ENCODE results near the gene TMEM205. TPM values are rescaled to one million over a fixed set of nuclear protein-coding genes. Genes with fewer than 3 reads are reported as not detected.

The TMEM205 gene
- total and polyA plus RNA-seq, 10 of the 15 experiments (the other 5 are each of a cell fraction or from before 2014, with no cell fraction given) = 27.8 to 144 (median 88.3) TPM

DNA sequence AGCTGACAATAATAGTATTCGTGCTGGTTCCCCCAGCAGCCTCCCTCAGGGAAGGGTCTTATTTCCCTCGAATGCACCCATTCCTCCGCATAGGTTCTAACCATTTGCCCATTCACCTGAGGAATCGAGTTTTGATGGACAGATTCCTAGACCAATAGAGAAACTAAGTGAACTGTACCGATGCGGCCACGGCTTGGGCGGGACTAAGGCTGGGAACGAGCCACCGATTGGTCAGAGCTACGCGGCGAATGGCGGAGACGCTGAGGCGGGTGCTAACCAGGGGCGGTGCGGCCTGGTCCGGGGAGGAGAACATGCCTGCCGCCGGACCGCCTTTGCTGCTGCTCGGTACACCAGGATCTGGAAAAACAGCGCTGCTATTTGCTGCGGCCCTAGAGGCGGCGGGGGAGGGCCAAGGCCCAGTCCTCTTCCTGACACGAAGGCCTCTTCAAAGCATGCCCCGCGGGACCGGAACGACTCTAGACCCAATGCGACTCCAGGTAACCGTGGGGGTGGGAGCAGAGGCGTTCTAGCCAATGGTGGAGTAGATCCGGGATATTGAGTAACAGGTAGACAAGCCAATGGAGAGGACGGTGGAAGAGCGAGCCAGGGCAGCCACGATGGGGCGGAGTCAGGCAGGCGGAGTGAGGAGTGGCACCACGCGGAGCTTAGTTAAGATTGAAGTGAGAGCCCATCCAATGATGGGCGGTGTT, 28.5 kb upstream of the TMEM205 start, which contains the start of gene SWSAP1 (continued):
- TF ChIP-seq ZNF207 (IDR thresholded peaks at IDR 0.05; ENCODE audit: borderline replicate concordance) (peak; percentile 86; the same call in 1 of the 2 replicates), GATAD2B (conservative IDR thresholded peaks at IDR 0.05; ENCODE audit: low read depth) (0 out of 2 replicates have a peak, but pooled peaks have one; percentile 57), NFYB (IDR thresholded peaks at IDR 0.05; ENCODE audit: insufficient read depth, low read depth, low read length) (peak; percentile 90), CEBPZ (IDR thresholded peaks at IDR 0.05; ENCODE audit: low read depth, low read length) (peak; percentile 84), FOS (IDR thresholded peaks at IDR 0.05; ENCODE audit: borderline replicate concordance, extremely low read depth, insufficient read length) (peak; percentile 64), TBL1XR1 (IDR thresholded peaks at IDR 0.05; ENCODE audit: low read depth, low read length) (no peak), ELK1 (IDR thresholded peaks at IDR 0.05; ENCODE audit: low read depth, low read length) (peak; percentile 34; the same call in 1 of the 2 replicates), SMAD5 (IDR thresholded peaks at IDR 0.05; ENCODE audit: low read depth) (peak; percentile 79), SMARCA5 (IDR thresholded peaks at IDR 0.05) (no peak; the same call in 1 of the 2 replicates), HDGF (IDR thresholded peaks at IDR 0.05) (peak; percentile 99; the same call in 1 of the 2 replicates), PAX5 (IDR thresholded peaks at IDR 0.05; ENCODE audit: borderline replicate concordance, low read depth, low read length) (no peak), RB1 (IDR thresholded peaks at IDR 0.05; ENCODE audit: borderline replicate concordance) (peak; percentile 71; the same call in 1 of the 2 replicates), SKIL (IDR thresholded peaks at IDR 0.05; ENCODE audit: low read depth, poor library complexity, severe bottlenecking) (peak; percentile 17), TAF1 (IDR thresholded peaks at IDR 0.05; ENCODE audit: borderline replicate concordance, low read depth, low read length) (0 out of 2 replicates have a peak, but pooled peaks have one; percentile 10), PBX3 (IDR thresholded peaks at IDR 0.05; ENCODE audit: insufficient replicate concordance, low read depth, low read length) (peak; percentile 97), ESRRA (IDR thresholded peaks at IDR 0.05; ENCODE audit: low read length) (no peak)
- TF ChIP-seq, protein P1, sequence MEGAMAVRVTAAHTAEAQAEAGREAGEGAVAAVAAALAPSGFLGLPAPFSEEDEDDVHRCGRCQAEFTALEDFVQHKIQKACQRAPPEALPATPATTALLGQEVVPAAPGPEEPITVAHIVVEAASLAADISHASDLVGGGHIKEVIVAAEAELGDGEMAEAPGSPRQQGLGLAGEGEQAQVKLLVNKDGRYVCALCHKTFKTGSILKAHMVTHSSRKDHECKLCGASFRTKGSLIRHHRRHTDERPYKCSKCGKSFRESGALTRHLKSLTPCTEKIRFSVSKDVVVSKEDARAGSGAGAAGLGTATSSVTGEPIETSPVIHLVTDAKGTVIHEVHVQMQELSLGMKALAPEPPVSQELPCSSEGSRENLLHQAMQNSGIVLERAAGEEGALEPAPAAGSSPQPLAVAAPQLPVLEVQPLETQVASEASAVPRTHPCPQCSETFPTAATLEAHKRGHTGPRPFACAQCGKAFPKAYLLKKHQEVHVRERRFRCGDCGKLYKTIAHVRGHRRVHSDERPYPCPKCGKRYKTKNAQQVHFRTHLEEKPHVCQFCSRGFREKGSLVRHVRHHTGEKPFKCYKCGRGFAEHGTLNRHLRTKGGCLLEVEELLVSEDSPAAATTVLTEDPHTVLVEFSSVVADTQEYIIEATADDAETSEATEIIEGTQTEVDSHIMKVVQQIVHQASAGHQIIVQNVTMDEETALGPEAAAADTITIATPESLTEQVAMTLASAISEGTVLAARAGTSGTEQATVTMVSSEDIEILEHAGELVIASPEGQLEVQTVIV (IDR thresholded peaks at IDR 0.05; ENCODE audit: borderline replicate concordance, partially characterized antibody) = peak; percentile 55
